CD14-positive monocyte (primary cell): ENCODE measurements around the gene SYNDIG1. TPM values are rescaled to one million over a fixed set of nuclear protein-coding genes. Genes with fewer than 3 reads are reported as not detected.
A peak's percentile ranks its signal among the peaks of the same experiment; 100 is the strongest.

Source experiments
- DNase-seq, 3 donors: peaks; one replicate each; pipeline ENCODE4 v3.0.0-alpha.2; 2011 to 2022
- H2AFZ ChIP-seq: 2 replicates; pipeline ENCODE4 v1.6.0; 2012; ENCODE audit warnings: mild to moderate bottlenecking, low read depth, low read length, inconsistent platforms; ENCODE audit not compliant: insufficient read depth, poor library complexity, severe bottlenecking
- H3K27ac ChIP-seq, 2 donors: 1 replicate in 1 of 2; 2 replicates in 1 of 2; pipeline ENCODE4 v1.5.1; 2012 to 2013; ENCODE audit warnings: low read length in 2 of 2, control low read depth in 1 of 2, inconsistent platforms in 1 of 2, low read depth in 1 of 2, mild to moderate bottlenecking in 1 of 2
- H3K27me3 ChIP-seq, 2 donors: one replicate each; pipeline versions ENCODE4 v1.6.0 to v1.6.1; 2011 to 2013; ENCODE audit warnings: low read length in 2 of 2; ENCODE audit not compliant: control insufficient read depth in 2 of 2, insufficient read depth in 2 of 2
- H3K36me3 ChIP-seq, 2 donors: replicated peaks in 1 of 2; 1 replicate in 1 of 2; 2 replicates in 1 of 2; pipeline versions ENCODE4 v1.5.1 to v1.6.1; 2012 to 2013; ENCODE audit warnings: low read length in 2 of 2, control low read depth in 1 of 2, inconsistent platforms in 1 of 2, mild to moderate bottlenecking in 1 of 2; ENCODE audit not compliant: insufficient read depth in 2 of 2, control insufficient read depth in 1 of 2
- H3K4me1 ChIP-seq, 2 donors: 1 replicate in 1 of 2; 2 replicates in 1 of 2; pipeline versions ENCODE4 v1.5.1 to v1.6.1; 2012 to 2013; ENCODE audit warnings: low read length in 2 of 2, control low read depth in 1 of 2, inconsistent platforms in 1 of 2, mild to moderate bottlenecking in 1 of 2, moderate library complexity in 1 of 2; ENCODE audit not compliant: insufficient read depth in 2 of 2, control insufficient read depth in 1 of 2
- H3K4me2 ChIP-seq: replicated peaks from 2 replicates; pipeline ENCODE3; 2012; ENCODE audit warnings: low read length, moderate library complexity, mild to moderate bottlenecking; ENCODE audit not compliant: poor library complexity, severe bottlenecking; ENCODE audit errors: extremely low read depth
- H3K4me3 ChIP-seq, 3 experiments: fragments of 200-600 bp in 1 of 3; sonication (generic) in 1 of 3; replicated peaks in 1 of 3; 1 replicate in 2 of 3; 2 replicates in 1 of 3; pipeline ENCODE4 v1.5.1; 2011 to 2013; ENCODE audit warnings: low read length in 3 of 3, mild to moderate bottlenecking in 3 of 3, control low read depth in 2 of 3, low read depth in 2 of 3, inconsistent platforms in 1 of 3, moderate library complexity in 1 of 3
- H3K79me2 ChIP-seq: 2 replicates; pipeline ENCODE4 v1.6.0; 2012; ENCODE audit warnings: mild to moderate bottlenecking, control low read depth, inconsistent platforms, low read length, moderate library complexity; ENCODE audit not compliant: insufficient read depth
- H3K9ac ChIP-seq: 2 replicates; pipeline ENCODE4 v1.6.0; 2017; ENCODE audit warnings: low read length, mild to moderate bottlenecking; ENCODE audit not compliant: insufficient read depth, poor library complexity, severe bottlenecking
- H3K9me3 ChIP-seq, 2 donors: replicated peaks in 1 of 2; 1 replicate in 1 of 2; 2 replicates in 1 of 2; pipeline versions ENCODE4 v1.5.1 to v1.6.1; 2012 to 2013; ENCODE audit warnings: low read length in 2 of 2, control low read depth in 1 of 2; ENCODE audit not compliant: control insufficient read depth in 1 of 2, insufficient read depth in 1 of 2
- H4K20me1 ChIP-seq: 2 replicates; pipeline ENCODE4 v1.6.0; 2012; ENCODE audit warnings: mild to moderate bottlenecking, low read length, control low read depth, moderate library complexity; ENCODE audit not compliant: insufficient read depth
- H3K27ac Mint-ChIP-seq, 7 donors: one replicate each; pipeline ENCODE4 v1.8.0; 2020; ENCODE audit warnings: mild to moderate bottlenecking in 7 of 7, mixed read lengths in 7 of 7, moderate library complexity in 6 of 7, inconsistent platforms in 2 of 7
- H3K27me3 Mint-ChIP-seq, 3 donors: one replicate each; pipeline ENCODE4 v1.8.0; 2021 to 2022; ENCODE audit warnings: low read depth in 3 of 3, mild to moderate bottlenecking in 3 of 3, mixed read lengths in 3 of 3, moderate library complexity in 3 of 3, inconsistent platforms in 1 of 3
- H3K36me3 Mint-ChIP-seq, 2 donors: one replicate each; pipeline ENCODE4 v1.8.0; 2020; ENCODE audit warnings: mixed read lengths in 2 of 2, inconsistent platforms in 1 of 2, mild to moderate bottlenecking in 1 of 2
- H3K4me1 Mint-ChIP-seq: one replicate; pipeline ENCODE4 v1.8.0; 2020; ENCODE audit warnings: mild to moderate bottlenecking, mixed read lengths
- H3K4me3 Mint-ChIP-seq, 2 donors: one replicate each; pipeline ENCODE4 v1.8.0; 2020; ENCODE audit warnings: mild to moderate bottlenecking in 2 of 2, mixed read lengths in 2 of 2, moderate library complexity in 1 of 2
- H3K9me3 Mint-ChIP-seq, 7 donors: one replicate each; pipeline ENCODE4 v1.8.0; 2020 to 2022; ENCODE audit warnings: mixed read lengths in 7 of 7, mild to moderate bottlenecking in 6 of 7, moderate library complexity in 6 of 7, inconsistent platforms in 2 of 7
- WGBS: methylation state at CpG from one replicate; pipeline ENCODE4 v1.1.5; 2013; ENCODE audit warnings: missing lambda C conversion rate; ENCODE audit not compliant: insufficient coverage; 5-methylcytosine and 5-hydroxymethylcytosine counted together
- intact Hi-C, 2 donors: fragments of 100-400 bp; cut with micrococcal nuclease; formaldehyde crosslinking; loops; one replicate each; pipeline versions ENCODE4 v1.15.0 to v1.15.1; 2023
- polyA plus RNA-seq, 3 donors: library from polyadenylated mRNA; depleted of rRNA in 1 of 3; unstranded in 2 of 3; stranded (reverse) in 1 of 3; fragments of 300-500 nt in 2 of 3; fragments of >200 nt in 1 of 3; fragmentation: Illumina TruSeq in 2 of 3; gene quantifications; 1 replicate in 2 of 3; 2 replicates in 1 of 3; pipeline ENCODE4 v1.2.3, GENCODE V29; 2012 to 2021
- TF ChIP-seq, protein P1 (sequence below): fragments of 200-600 bp; IDR thresholded peaks from one replicate; pipeline ENCODE4 v1.8.0; 2022; ENCODE audit warnings: antibody characterized with exemption, mild to moderate bottlenecking

The SYNDIG1 gene
- polyA plus RNA-seq, 3 donors = not detected

DNA sequence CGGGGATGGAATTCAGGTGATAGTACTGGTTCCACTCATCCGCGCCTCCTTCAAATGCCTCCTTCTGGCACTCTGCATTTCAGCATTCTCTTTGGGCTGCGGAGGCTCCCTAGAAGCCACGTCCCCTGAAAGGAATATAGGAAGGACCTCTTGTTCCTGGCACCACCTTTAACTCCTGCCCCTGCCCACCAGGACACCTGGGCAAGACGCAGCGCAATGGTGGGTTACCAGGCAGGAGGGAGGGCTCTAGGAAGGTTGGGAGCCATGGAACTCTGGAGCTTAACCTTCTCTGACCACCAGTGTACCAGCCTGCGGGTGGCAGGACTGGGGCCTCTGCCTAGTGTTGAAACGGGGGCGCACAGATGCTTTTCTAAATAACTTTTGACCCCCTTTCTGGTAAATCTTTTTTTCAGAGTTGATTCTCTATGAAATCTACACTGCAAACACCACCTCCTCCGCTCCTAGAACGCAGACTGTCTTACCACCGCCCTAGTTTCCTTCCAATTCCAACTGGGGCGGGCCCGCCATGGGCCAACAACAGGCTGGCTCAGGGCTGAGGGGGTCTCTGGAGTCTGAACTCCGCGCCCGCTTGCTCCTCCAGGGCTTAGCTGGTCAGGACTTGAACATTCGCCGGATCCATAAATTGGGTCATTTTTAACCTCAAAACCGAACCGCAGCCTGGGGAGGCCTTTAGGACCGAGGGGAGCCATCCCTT is 871 bp upstream of the SYNDIG1 start:
- Histone ChIP-seq H3K4me1 (no peaks in the 10 kb centered on the region), H3K36me3 (no peaks in the 10 kb centered on the region), H3K27me3 (peaks cover 27 to 60% of the 10 kb centered on the region in 2 donors), H3K4me3 (no peak overlapping the region), H3K27ac (no peak overlapping the region), H4K20me1 (no peaks in the 10 kb centered on the region), H3K4me2 (no peak overlapping the region), H3K9me3 (peaks cover 0 to 12% of the 10 kb centered on the region in 2 donors), H2AFZ (no peak overlapping the region), H3K79me2 (no peaks in the 10 kb centered on the region), H3K9ac (no peak overlapping the region)
- Mint-ChIP-seq H3K4me3 (peak overlapping the region in 1 of 2 donors; percentile 69), H3K27ac (no peak overlapping the region), H3K9me3 (peaks cover 0 to 6% (median 2%) of the 10 kb centered on the region in 7 donors), H3K36me3 (no peaks in the 10 kb centered on the region), H3K27me3 (peaks cover 62 to 74% (median 65%) of the 10 kb centered on the region in 3 donors), H3K4me1 (peaks cover 3% of the 10 kb centered on the region)
- DNase-seq = no peak
- WGBS = 31% methylated on average over 16 of the region's 23 CpGs
- TF ChIP-seq, protein P1, sequence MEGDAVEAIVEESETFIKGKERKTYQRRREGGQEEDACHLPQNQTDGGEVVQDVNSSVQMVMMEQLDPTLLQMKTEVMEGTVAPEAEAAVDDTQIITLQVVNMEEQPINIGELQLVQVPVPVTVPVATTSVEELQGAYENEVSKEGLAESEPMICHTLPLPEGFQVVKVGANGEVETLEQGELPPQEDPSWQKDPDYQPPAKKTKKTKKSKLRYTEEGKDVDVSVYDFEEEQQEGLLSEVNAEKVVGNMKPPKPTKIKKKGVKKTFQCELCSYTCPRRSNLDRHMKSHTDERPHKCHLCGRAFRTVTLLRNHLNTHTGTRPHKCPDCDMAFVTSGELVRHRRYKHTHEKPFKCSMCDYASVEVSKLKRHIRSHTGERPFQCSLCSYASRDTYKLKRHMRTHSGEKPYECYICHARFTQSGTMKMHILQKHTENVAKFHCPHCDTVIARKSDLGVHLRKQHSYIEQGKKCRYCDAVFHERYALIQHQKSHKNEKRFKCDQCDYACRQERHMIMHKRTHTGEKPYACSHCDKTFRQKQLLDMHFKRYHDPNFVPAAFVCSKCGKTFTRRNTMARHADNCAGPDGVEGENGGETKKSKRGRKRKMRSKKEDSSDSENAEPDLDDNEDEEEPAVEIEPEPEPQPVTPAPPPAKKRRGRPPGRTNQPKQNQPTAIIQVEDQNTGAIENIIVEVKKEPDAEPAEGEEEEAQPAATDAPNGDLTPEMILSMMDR = no peak
- intact Hi-C loops = no loop called here

DNA sequence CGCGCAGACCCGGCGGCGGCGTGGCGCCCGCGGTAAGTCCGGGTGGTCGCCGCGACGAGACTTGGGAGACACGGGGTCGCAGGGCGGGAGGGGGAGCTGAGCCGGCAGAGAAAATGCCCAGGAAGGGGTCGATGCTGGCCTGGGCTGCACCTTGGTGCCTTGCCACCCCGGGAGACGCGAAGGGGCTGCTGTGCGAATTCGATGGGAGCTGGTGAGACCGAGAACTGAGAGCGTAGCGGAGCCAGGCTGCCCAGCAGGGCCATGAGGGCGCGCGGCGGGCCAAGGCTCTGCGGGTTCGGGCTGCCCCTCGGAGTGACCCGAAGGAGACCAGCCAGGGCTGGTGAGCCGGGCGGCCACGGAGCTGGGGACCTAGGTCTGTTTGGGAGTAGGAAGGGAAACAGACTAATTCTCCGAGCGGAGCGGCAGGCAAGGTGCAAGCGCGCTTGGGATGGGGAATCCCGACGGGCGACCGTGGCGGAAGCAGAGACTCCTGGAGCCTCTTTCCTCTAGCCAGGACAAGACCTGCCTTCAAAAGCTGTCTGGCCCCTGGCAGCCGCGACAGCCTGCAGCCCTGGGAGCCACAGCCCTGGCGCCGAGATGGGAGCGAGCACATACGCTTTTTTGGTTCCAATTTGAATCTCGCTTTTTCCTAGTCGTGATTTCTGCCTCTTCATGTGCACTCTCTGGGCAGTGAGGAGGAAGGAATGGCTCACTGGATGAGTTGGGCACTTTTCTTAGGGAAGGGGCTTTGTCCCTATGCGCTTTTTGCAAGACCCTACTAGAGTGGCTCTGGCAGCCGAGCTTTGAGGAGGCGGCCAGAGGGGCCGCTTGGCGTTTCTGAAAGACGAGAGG is 691 bp downstream of the SYNDIG1 start:
- under 1% methylated on average over 62 of the region's 62 CpGs for WGBS
- Histone ChIP-seq H4K20me1 (no peaks in the 10 kb centered on the region), H2AFZ (no peak overlapping the region), H3K4me3 (no peak overlapping the region), H3K4me2 (no peak overlapping the region), H3K9ac (no peak overlapping the region), H3K4me1 (no peaks in the 10 kb centered on the region), H3K79me2 (no peaks in the 10 kb centered on the region), H3K9me3 (peaks cover 0 to 12% of the 10 kb centered on the region in 2 donors), H3K27ac (no peak overlapping the region), H3K36me3 (no peaks in the 10 kb centered on the region), H3K27me3 (peaks cover 27 to 60% of the 10 kb centered on the region in 2 donors)
- Mint-ChIP-seq H3K9me3 (peaks cover 0 to 6% (median 2%) of the 10 kb centered on the region in 7 donors), H3K27me3 (peaks cover 59 to 73% (median 61%) of the 10 kb centered on the region in 3 donors), H3K4me1 (peaks cover 3% of the 10 kb centered on the region), H3K36me3 (no peaks in the 10 kb centered on the region), H3K4me3 (peak overlapping the region in 1 of 2 donors; percentile 82), H3K27ac (no peak overlapping the region)
- DNase-seq = no peak
- intact Hi-C loops = no loop called here
- TF ChIP-seq, protein P1 = no peak
